ENCODE data around the gene PKD1.
"Not testable (repeated sequence)": the region's sequence is repeated elsewhere in the genome, so short reads cannot be mapped to it uniquely, and the experiment has no call there.

PKD1 gene

DNA sequence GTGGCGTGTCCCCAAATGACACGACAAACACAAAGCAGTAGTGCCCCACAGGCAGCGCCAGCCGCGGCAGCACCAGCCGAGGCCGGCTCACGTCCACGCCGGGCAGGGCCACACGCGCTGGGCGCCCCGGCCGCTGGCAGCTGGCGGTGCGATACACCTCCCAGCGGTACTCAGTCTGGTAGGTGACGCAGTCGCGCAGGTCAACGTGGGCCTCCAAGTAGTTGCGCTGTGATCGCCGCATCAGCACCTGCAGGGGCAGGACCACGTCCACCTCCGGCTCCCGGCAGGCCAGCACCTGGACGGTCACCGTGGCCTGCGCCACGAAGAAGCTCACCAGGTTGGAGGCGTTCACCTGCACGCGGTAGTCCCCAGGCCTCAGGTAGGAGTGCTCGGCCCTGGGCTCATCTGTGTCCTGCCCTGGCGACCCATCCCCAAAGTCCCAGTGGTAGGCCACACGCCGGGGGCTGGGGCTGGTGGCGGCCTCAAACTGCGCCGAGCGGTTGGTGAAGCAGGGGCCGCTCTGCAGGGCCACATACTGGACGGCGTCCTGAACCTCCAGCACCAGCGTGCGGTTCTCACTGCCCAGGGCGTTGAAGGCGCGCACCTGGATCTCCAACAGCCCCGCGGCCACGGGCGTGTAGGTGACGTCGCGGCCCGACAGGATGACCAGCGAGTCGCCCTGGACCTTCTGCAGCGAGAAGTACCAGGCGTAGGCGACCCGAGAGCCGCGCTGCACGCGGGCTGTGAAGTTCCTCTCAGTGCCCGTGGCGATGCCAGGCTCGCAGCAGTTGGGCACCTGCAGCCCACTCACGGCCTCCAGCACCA is 27.0 kb downstream of the PKD1 start:
- H3K27ac ChIP-seq: not testable (repeated sequence)

DNA sequence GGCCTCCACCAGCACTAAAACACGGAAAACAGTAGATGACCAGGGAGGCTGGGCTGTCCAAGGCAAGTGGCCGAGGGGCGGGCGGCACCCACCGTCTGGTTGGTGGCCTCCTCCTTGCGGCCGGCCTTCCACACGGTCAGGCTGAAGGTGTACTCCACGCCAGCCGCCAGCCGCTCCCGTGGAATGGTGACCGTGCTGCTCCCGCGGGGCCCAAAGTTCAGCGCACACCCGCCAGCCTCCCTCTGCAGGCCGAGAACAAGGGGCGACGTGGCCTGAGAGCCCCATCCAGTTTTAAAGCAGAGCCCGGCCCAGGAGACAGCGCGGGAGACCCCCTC is 27.9 kb downstream of the PKD1 start:
- H3K27ac ChIP-seq: not testable (repeated sequence)

DNA sequence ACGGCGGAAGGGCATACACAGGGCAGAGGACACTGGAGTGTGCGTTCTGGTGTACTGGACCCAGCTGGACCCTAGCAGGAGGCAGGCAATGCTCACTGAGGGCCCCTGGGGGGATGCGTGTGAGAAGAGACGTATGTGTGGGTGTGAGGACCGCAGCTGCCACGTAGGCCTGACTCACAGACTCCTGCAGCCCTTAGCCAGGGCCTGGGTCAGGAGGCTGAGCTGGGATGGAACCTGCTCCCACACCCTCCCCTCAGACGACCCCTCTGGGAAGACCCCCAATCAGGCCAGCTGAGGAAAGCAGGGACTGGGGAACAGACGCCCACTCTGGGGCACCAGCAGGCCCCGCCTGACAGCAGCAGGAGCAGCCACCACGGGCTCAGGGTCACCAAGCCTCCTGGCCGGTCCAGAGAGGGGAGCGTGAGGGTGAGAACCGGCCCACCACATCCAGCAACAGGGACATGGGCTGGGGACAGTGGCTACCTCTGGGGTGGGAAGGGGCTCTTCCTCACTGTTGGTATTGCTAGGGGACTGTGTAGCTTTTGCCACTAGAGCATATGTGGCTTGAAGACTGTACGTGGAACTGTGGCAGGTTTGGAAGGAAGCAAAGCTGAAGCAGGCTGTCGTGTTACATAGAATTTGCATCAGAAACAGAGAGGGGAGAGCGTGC is 28.4 kb downstream of the PKD1 start:
- not testable (repeated sequence) for H3K27ac ChIP-seq

DNA sequence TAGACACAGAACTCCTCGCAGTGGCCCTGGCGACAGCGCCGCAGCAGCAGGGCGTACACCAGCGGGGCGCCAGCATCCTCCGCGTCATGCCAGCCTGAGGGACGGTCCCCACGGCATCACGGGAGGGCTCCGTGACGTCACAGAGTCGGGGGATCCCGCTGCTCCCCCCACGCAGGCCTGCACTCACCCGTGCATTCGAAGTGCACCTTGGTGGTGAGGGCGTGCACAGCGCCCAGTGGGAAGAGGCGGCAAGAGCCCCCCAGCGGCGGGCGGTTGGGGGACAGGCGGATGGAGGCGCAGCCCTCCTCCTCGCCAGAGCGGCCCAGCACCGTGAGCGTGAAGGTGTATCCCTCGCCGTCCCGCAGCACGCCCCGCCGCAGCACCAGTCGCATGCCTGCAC is 29.5 kb downstream of the PKD1 start:
- H3K27ac ChIP-seq: not testable (repeated sequence)

DNA sequence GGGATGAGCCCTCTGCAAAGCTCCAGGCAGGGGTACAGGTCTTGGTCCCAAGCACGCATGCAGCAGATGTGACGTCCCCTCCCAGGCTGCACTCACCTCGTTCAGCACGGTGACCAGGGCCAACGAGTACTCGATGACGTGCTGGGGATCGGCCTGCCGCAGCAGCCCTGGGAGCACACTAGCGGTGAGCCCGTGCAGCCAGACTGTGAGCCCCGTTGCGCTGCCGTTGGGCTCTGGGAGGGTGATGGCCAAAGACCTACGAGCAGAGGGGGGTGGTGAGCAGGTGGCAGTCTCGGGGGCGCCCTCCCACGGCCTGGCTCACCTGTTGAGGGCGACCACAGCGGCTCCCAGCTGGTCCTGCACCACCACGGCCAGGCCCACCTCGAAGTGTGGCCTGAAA is 29.9 kb downstream of the PKD1 start:
- H3K27ac ChIP-seq: not testable (repeated sequence)

DNA sequence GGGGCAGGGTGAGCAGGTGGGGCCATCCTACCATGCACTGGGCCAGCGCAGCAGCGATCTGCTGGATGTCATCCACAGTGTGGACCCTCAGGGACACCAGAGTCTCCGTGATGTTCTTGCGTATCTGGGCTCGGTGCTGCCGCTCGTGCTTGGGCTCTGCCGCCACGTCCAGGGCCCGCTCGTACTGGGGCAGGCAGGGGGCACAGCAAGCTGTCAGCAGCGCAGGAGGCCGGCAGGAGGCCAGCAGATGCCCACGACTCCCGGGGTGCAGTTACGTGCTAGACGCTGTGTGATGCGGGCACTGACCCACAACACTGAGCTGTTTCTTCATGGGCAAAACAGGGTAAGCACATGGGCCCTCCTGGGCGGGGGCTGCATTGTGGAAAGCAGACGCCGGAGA is 30.4 kb downstream of the PKD1 start:
- not testable (repeated sequence) for H3K27ac ChIP-seq

DNA sequence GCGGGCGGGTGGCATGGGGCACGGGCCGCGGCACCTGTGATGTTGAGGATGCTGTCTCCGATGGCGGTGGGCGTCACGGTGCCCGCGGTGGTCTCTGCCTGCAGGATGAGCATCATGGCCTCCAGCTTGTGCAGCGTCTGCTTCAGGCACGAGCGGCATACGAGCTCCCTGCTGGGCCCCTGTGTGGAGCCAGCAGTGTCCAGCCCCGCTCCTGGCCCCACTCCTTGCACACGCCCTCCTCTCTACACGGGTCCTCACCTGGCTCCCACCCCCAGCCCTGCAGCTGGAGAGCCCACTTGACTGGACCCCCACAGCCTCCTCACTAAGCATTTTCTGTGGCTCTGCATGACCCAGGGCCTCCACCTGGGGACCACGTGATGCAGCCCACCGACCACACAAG is 31.2 kb downstream of the PKD1 start:
- H3K27ac ChIP-seq: not testable (repeated sequence)

DNA sequence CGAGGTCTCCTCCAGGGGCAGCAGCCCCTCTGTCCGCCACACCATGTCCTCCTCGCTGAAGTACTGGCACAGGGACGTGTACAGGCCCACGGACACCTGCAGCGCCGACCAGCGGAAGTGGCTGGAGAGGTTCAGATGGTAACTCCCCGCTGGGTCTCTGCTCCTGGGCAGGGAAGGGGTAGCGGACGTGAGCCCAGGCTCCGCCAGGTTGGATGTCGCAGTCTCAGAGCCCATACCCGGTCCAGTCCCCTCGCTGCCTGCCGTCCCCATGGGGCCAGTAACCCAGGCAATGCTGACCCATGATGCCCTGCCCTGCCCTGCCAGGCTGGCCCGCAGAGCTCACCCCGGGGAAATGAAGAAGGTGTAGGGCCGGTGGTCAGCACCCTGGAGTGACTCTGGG is 33.2 kb downstream of the PKD1 start:
- H3K27ac ChIP-seq: no peak overlapping the region
- no peak for TF ChIP-seq ZFX (IDR thresholded peaks at IDR 0.05; ENCODE audit: borderline replicate concordance)
- TF ChIP-seq, protein P1, sequence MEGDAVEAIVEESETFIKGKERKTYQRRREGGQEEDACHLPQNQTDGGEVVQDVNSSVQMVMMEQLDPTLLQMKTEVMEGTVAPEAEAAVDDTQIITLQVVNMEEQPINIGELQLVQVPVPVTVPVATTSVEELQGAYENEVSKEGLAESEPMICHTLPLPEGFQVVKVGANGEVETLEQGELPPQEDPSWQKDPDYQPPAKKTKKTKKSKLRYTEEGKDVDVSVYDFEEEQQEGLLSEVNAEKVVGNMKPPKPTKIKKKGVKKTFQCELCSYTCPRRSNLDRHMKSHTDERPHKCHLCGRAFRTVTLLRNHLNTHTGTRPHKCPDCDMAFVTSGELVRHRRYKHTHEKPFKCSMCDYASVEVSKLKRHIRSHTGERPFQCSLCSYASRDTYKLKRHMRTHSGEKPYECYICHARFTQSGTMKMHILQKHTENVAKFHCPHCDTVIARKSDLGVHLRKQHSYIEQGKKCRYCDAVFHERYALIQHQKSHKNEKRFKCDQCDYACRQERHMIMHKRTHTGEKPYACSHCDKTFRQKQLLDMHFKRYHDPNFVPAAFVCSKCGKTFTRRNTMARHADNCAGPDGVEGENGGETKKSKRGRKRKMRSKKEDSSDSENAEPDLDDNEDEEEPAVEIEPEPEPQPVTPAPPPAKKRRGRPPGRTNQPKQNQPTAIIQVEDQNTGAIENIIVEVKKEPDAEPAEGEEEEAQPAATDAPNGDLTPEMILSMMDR (IDR thresholded peaks at IDR 0.05): no peak

DNA sequence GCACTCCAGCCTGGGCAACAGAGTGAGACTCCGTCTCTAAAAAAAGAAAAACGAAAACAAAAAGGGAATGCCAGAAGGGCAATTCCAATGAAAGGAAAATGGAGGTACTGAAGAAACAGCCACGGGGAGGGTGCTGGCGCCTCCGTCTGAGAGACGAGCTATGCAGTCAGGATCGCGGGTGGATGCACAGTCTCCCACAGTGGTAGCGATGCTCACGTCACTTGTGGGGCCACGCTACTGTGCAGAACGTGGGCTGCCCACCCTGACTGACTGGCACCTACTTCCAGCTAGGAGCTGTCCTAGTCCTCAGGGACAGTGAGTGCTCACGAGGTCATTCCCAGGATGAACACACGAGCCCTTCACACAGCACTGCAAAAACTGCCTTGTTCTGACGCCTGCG is 34.1 kb downstream of the PKD1 start:
- H3K27ac ChIP-seq: not testable (repeated sequence)

DNA sequence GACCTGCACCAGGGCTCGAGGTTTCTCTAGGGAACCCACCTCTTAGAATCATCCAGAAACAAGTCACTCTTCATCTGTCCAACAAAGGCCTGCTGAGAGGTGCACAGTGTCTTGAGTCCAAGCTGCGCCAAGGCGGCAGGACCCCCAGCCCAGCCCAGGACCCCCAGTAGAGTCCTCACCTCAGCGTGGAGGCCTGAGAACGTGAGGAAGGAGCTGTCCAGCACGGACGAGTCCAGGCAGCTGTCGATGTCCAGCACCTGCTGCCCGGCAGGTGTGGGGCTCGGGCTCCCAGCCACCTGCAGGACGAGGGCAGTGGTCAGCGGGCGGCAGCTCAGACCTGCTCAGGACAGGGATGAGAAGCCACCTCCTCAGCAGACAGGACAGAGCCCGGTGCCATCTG is 38.0 kb downstream of the PKD1 start:
- not testable (repeated sequence) for H3K27ac ChIP-seq

DNA sequence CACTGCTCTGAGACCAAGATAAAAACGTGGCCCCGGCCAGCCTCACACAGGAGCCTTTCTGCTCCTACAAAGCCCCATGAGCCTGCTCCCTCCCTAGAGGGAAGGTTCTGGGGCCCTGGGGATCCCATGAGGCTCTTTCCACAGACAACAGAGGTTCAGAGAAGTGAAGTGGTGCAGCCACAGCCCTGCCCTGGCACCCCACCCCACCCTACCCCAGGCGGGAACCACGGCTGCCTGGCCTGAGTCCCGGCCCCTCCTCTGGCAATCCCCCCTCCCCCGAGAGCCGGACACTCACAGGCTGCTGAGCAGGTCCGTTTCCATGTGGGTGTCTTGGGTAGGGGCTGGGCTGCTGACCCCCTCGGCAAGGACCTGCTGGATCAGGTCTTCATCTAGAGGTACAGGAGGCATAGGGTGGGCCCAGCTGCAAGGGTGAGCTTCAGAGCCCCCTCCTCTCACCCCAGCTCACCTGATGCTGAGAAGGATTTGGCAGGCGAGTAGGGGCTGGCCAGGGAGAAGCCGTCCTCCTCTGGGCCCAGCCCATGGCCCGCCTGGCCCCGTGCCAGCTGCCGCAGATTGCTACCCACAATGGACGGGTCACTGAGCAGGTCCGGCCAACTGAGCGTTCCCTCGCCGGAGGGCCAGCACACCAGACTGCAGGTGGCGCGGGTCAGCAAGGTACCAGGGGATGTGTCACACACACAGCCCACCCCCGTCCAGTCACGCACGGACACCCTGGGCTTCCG is 38.7 kb downstream of the PKD1 start:
- H3K27ac ChIP-seq: no peak overlapping the region
- TF ChIP-seq, protein P1 (IDR thresholded peaks at IDR 0.05): no peak
- no peak for TF ChIP-seq ZFX (IDR thresholded peaks at IDR 0.05; ENCODE audit: borderline replicate concordance)

DNA sequence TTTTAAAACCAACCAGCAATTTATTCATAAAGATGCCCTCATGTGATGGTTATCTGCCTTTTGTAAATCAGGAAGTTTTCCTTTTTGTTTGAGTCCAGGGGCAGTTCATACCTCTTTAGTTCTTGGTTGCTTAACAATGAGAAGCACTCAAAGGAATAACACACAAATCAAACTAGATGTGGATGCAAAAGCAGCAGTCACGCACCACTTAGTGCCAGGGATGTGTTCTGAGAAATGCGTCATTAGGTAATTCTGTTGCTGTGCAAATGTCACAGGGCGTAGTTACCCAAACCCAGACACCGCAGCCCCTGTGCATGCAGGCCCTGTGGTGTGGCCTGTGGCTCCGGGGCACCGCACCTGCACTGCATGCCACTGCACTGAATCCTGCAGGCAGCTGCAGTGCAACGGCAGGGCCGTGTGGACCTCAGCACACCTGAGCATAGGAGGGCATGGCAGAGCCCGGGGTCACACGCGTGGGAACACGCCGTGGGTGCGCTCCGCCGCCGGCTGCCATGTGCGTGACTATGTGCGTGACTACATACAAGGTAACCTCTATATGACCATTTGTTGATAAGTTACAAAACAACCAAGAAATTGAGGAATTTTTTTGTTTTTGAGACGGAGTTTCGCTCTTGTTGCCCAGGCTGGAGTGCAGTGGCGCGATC is 39.6 kb downstream of the PKD1 start:
- TF ChIP-seq ZFX (IDR thresholded peaks at IDR 0.05; ENCODE audit: borderline replicate concordance): no peak
- TF ChIP-seq, protein P1 (IDR thresholded peaks at IDR 0.05): no peak
- H3K27ac ChIP-seq: no peak overlapping the region
